Trophoblast cell (in vitro differentiated cells and primary cell): ENCODE data around the gene GPR87.

ENCODE experiments used
- DNase-seq, 2 donors: peaks; one replicate each; pipeline ENCODE4 v3.0.0-alpha.2; 2016
- H2AFZ ChIP-seq: 2 replicates; pipeline ENCODE4 v1.6.1; 2013; ENCODE audit warnings: low read length, moderate library complexity, mild to moderate bottlenecking; ENCODE audit not compliant: insufficient read depth, poor library complexity
- H2AK5ac ChIP-seq: 2 replicates; pipeline ENCODE4 v1.6.1; 2013; ENCODE audit warnings: mild to moderate bottlenecking, low read length
- H2BK120ac ChIP-seq: 2 replicates; pipeline ENCODE4 v1.6.1; 2013; ENCODE audit warnings: low read length, mild to moderate bottlenecking, moderate library complexity; ENCODE audit not compliant: insufficient read depth, poor library complexity
- H2BK12ac ChIP-seq: 2 replicates; pipeline ENCODE4 v1.6.1; 2013; ENCODE audit warnings: mild to moderate bottlenecking, low read length, moderate library complexity
- H2BK5ac ChIP-seq: 2 replicates; pipeline ENCODE4 v1.6.1; 2013; ENCODE audit warnings: low read length, low read depth, moderate library complexity, mild to moderate bottlenecking; ENCODE audit not compliant: poor library complexity
- H3K14ac ChIP-seq: 2 replicates; pipeline ENCODE4 v1.6.1; 2013; ENCODE audit warnings: mild to moderate bottlenecking, low read length
- H3K18ac ChIP-seq: 2 replicates; pipeline ENCODE4 v1.6.1; 2013; ENCODE audit warnings: mild to moderate bottlenecking, low read length
- H3K23ac ChIP-seq: 2 replicates; pipeline ENCODE4 v1.6.1; 2013; ENCODE audit warnings: low read length
- H3K27ac ChIP-seq: 2 replicates; pipeline ENCODE4 v1.5.1; 2013; ENCODE audit warnings: low read depth, mild to moderate bottlenecking, inconsistent platforms, low read length, moderate library complexity
- H3K27me3 ChIP-seq: 2 replicates; pipeline ENCODE4 v1.6.1; 2013; ENCODE audit warnings: inconsistent platforms, mild to moderate bottlenecking, low read length, moderate library complexity; ENCODE audit not compliant: insufficient read depth
- H3K36me3 ChIP-seq, 2 experiments: 1 replicate in 1 of 2; 2 replicates in 1 of 2; pipeline ENCODE4 v1.6.1; 2013; ENCODE audit warnings: low read length in 2 of 2, mild to moderate bottlenecking in 2 of 2, moderate library complexity in 1 of 2; ENCODE audit not compliant: insufficient read depth in 2 of 2, control insufficient read depth in 1 of 2
- H3K4ac ChIP-seq: 2 replicates; pipeline ENCODE4 v1.6.1; 2013; ENCODE audit warnings: low read depth, mild to moderate bottlenecking, low read length, moderate library complexity
- H3K4me1 ChIP-seq, 2 experiments: 1 replicate in 1 of 2; 2 replicates in 1 of 2; pipeline ENCODE4 v1.6.1; 2013; ENCODE audit warnings: low read length in 2 of 2, mild to moderate bottlenecking in 2 of 2, moderate library complexity in 1 of 2; ENCODE audit not compliant: insufficient read depth in 2 of 2, control insufficient read depth in 1 of 2
- H3K4me2 ChIP-seq: 2 replicates; pipeline ENCODE4 v1.6.1; 2013; ENCODE audit warnings: inconsistent platforms, mild to moderate bottlenecking, low read length, moderate library complexity
- H3K4me3 ChIP-seq: 2 replicates; pipeline ENCODE4 v1.5.1; 2013; ENCODE audit warnings: mild to moderate bottlenecking, low read depth, low read length, inconsistent platforms
- H3K79me1 ChIP-seq: one replicate; pipeline ENCODE4 v1.6.1; 2013; ENCODE audit warnings: low read length
- H3K79me2 ChIP-seq: 2 replicates; pipeline ENCODE4 v1.6.1; 2013; ENCODE audit warnings: low read length, mild to moderate bottlenecking; ENCODE audit not compliant: control insufficient read depth, insufficient read depth, poor library complexity
- H3K9ac ChIP-seq: 2 replicates; pipeline ENCODE4 v1.6.1; 2013; ENCODE audit warnings: mild to moderate bottlenecking, low read length
- H3K9me3 ChIP-seq: 2 replicates; pipeline ENCODE4 v1.6.1; 2013; ENCODE audit warnings: low read depth, mild to moderate bottlenecking, control low read depth, inconsistent platforms, low read length; ENCODE audit not compliant: insufficient read depth
- H4K12ac ChIP-seq: 2 replicates; pipeline ENCODE4 v1.6.1; 2013; ENCODE audit warnings: low read depth, mild to moderate bottlenecking, low read length, moderate library complexity
- H4K8ac ChIP-seq: 2 replicates; pipeline ENCODE4 v1.6.1; 2013; ENCODE audit warnings: low read depth, mild to moderate bottlenecking, low read length, moderate library complexity
- H4K91ac ChIP-seq: one replicate; pipeline ENCODE4 v1.6.1; 2013; ENCODE audit warnings: low read depth, mild to moderate bottlenecking, low read length, moderate library complexity
- WGBS: extraction: QIAGEN DNeasy Blood & Tissue Kit; methylation state at CpG from one replicate; pipeline ENCODE4 v1.1.7; 2013; ENCODE audit warnings: missing lambda C conversion rate; ENCODE audit not compliant: insufficient read length, insufficient coverage; ENCODE audit errors: extremely low coverage; 5-methylcytosine and 5-hydroxymethylcytosine counted together

Gene GPR87

GRCh38 chr3:151299006-151299405, 17.6 kb downstream of the GPR87 start:
- H3K9ac ChIP-seq: no peak overlapping the region
- H3K9me3 ChIP-seq: no peaks in the 10 kb centered on the region
- H3K79me1 ChIP-seq: no peaks in the 10 kb centered on the region
- H3K18ac ChIP-seq: no peak overlapping the region
- H3K4me3 ChIP-seq: no peak overlapping the region
- peaks cover 7 to 16% of the 10 kb centered on the region in 2 experiments for H3K4me1 ChIP-seq
- H3K36me3 ChIP-seq: peaks cover 3 to 8% of the 10 kb centered on the region in 2 experiments
- no peak overlapping the region for H2BK5ac ChIP-seq
- H3K27ac ChIP-seq: no peak overlapping the region
- no peak overlapping the region for H4K12ac ChIP-seq
- no peaks in the 10 kb centered on the region for H3K27me3 ChIP-seq
- WGBS: no CpG with 5 or more reads among the region's 2 CpGs
- no peak overlapping the region for H4K91ac ChIP-seq
- no peak overlapping the region for H2BK120ac ChIP-seq
- H4K8ac ChIP-seq: no peak overlapping the region
- no peaks in the 10 kb centered on the region for H3K79me2 ChIP-seq
- H3K4ac ChIP-seq: no peak overlapping the region
- H2AK5ac ChIP-seq: no peak overlapping the region
- no peak overlapping the region for H2BK12ac ChIP-seq
- DNase-seq: no peak
- no peak overlapping the region for H2AFZ ChIP-seq
- H3K14ac ChIP-seq: no peak overlapping the region
- H3K23ac ChIP-seq: no peak overlapping the region
- no peak overlapping the region for H3K4me2 ChIP-seq

- no peak overlapping the region for H2AFZ ChIP-seq
- H4K91ac ChIP-seq: no peak overlapping the region
- no peak overlapping the region for H3K18ac ChIP-seq
- H3K9ac ChIP-seq: no peak overlapping the region
- no peak overlapping the region for H2BK12ac ChIP-seq
- H3K27me3 ChIP-seq: no peaks in the 10 kb centered on the region
- H3K27ac ChIP-seq: no peak overlapping the region
- no peaks in the 10 kb centered on the region for H3K9me3 ChIP-seq
- peaks cover 6 to 8% of the 10 kb centered on the region in 2 experiments for H3K36me3 ChIP-seq
- H3K4me1 ChIP-seq: peaks cover 4 to 17% of the 10 kb centered on the region in 2 experiments
- H4K8ac ChIP-seq: no peak overlapping the region
- no peak for DNase-seq
- peak overlapping the region; percentile 13 for H2BK5ac ChIP-seq
- H3K79me2 ChIP-seq: no peaks in the 10 kb centered on the region
- no peak overlapping the region for H3K4me3 ChIP-seq
- H3K4ac ChIP-seq: no peak overlapping the region
- H4K12ac ChIP-seq: no peak overlapping the region
- no peak overlapping the region for H3K23ac ChIP-seq
- no peak overlapping the region for H2AK5ac ChIP-seq
- no peak overlapping the region for H2BK120ac ChIP-seq
- no peak overlapping the region for H3K4me2 ChIP-seq
- WGBS: no CpG with 5 or more reads among the region's 2 CpGs
- H3K79me1 ChIP-seq: no peaks in the 10 kb centered on the region
- no peak overlapping the region for H3K14ac ChIP-seq
Measured at GRCh38 chr3:151297429-151297828, 19.2 kb downstream of the GPR87 start.

GRCh38 chr3:151296226-151296625, 20.4 kb downstream of the GPR87 start:
- Histone ChIP-seq H3K36me3 (peaks cover 6 to 8% of the 10 kb centered on the region in 2 experiments), H3K9me3 (no peaks in the 10 kb centered on the region), H3K9ac (no peak overlapping the region), H3K18ac (no peak overlapping the region), H2BK12ac (no peak overlapping the region), H3K4me1 (peaks cover 4 to 17% of the 10 kb centered on the region in 2 experiments), H3K79me2 (no peaks in the 10 kb centered on the region), H3K4me2 (no peak overlapping the region), H3K4ac (no peak overlapping the region), H3K79me1 (no peaks in the 10 kb centered on the region), H3K23ac (no peak overlapping the region), H2AK5ac (no peak overlapping the region), H2BK5ac (peak overlapping the region; percentile 82), H4K91ac (no peak overlapping the region), H2BK120ac (no peak overlapping the region), H3K14ac (no peak overlapping the region), H2AFZ (no peak overlapping the region), H3K27me3 (no peaks in the 10 kb centered on the region), H4K12ac (peak overlapping the region; percentile 47), H4K8ac (no peak overlapping the region), H3K27ac (peak overlapping the region; percentile 33), H3K4me3 (no peak overlapping the region)
- no CpG with 5 or more reads among the region's 3 CpGs for WGBS
- DNase-seq: no peak

- H2BK120ac ChIP-seq: no peak overlapping the region
- no peak overlapping the region for H3K14ac ChIP-seq
- no peaks in the 10 kb centered on the region for H3K9me3 ChIP-seq
- H3K36me3 ChIP-seq: peaks cover 4 to 7% of the 10 kb centered on the region in 2 experiments
- no peak overlapping the region for H3K27ac ChIP-seq
- no peaks in the 10 kb centered on the region for H3K79me1 ChIP-seq
- no peak overlapping the region for H2BK5ac ChIP-seq
- no peak overlapping the region for H2BK12ac ChIP-seq
- H3K79me2 ChIP-seq: no peaks in the 10 kb centered on the region
- no peak overlapping the region for H3K4me2 ChIP-seq
- H2AK5ac ChIP-seq: no peak overlapping the region
- H3K9ac ChIP-seq: no peak overlapping the region
- no CpG with 5 or more reads among the region's 6 CpGs for WGBS
- H3K4ac ChIP-seq: no peak overlapping the region
- H3K23ac ChIP-seq: no peak overlapping the region
- no peak overlapping the region for H3K18ac ChIP-seq
- H4K8ac ChIP-seq: no peak overlapping the region
- no peak overlapping the region for H4K91ac ChIP-seq
- no peak overlapping the region for H2AFZ ChIP-seq
- H3K27me3 ChIP-seq: no peaks in the 10 kb centered on the region
- no peak overlapping the region for H4K12ac ChIP-seq
- no peak overlapping the region for H3K4me3 ChIP-seq
- peaks cover 4 to 15% of the 10 kb centered on the region in 2 experiments for H3K4me1 ChIP-seq
- DNase-seq: peak in 1 of 2 donors; percentile 60
Measured at GRCh38 chr3:151293127-151293526, 23.5 kb downstream of the GPR87 start.
